8988T (cell line): ENCODE data around the gene MYADM.
"Not testable (repeated sequence)": the region's sequence is repeated elsewhere in the genome, so short reads cannot be mapped to it uniquely, and the experiment has no call there.

ENCODE experiments used
- DNase-seq: peaks from one replicate; pipeline ENCODE4 v3.0.0; 2011

MYADM gene, protein sequence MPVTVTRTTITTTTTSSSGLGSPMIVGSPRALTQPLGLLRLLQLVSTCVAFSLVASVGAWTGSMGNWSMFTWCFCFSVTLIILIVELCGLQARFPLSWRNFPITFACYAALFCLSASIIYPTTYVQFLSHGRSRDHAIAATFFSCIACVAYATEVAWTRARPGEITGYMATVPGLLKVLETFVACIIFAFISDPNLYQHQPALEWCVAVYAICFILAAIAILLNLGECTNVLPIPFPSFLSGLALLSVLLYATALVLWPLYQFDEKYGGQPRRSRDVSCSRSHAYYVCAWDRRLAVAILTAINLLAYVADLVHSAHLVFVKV

GRCh38 chr19:53867225-53868090, at the start of gene MYADM:
Gene MYADM (plus strand): TSS chr19:53867883. CDS start chr19:53873530, 5,647 bp downstream.
- DNase-seq, result peak; percentile 84

DNA sequence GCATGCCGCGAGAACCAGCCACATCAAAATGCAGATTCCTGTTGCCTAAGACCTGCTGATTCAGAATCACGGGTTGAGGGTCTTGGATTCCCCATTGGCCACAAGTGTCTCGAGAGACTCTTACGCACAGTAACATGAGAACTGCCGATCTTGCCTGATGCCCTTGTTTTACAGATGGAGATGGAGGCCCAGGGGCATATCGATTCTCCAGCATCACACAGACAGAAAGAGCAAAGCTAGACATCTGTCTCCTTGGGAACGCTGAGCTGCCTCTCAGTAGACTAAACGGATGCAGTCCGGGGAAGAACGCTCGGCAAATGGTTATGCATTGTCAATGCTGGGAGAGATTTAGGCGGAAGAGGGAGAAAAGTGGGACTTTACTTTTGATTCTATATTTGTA, 48.9 kb upstream of the MYADM start:
- no peak for DNase-seq

DNA sequence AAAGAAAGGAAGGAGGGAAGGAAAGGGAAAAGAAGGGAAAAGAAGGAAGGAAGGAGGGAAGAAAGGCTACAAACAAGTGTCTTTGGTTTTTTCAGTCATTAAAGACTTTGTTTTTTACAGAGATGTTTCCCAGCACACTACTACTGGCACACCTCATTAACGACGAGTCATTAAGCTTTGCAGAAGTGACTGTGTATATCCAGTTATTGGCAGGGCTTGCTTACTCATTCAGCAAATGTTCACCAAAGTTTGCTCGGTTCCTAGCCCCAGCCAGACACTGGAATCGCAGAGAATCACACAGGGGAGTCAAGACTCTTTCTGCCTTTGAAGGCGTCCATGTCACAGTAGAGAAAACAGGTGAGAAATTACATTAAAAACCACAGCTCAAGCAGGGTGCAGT, 47.8 kb upstream of the MYADM start:
- no peak for DNase-seq

DNA sequence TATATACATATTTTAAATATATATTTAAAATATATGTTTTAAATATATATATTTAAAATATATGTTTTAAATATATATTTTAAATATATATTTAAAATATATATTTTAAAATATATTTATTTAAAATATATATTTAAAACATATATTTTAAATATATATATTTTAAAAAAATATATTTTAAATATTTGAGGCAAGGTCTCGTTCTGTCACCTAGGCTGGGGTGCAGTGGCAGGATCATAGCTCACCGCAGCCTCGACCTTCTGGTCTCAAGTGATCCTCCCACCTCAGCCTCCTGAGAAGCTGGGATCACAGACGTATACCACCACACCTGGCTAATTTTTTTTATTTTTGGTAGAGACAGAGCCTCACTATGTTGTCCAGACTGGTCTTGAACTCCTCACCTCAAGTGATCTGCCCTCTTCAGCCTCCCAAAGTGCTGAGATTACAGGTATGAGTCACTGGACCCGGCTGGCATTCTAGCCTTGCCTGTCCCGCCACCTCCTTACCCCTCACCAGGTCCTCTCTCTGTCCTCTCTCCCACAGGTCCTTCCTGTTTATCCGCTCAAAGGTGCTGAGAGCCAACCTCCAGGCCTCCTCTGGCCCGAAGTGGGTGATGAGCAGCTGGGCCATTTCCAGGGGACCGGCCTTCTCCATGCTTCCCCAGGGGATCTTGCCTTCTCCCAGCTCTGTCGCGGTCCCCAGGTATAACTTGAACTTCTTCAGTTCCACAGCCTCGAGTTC, 44.1 kb upstream of the MYADM start:
- no peak for DNase-seq

- no peak for DNase-seq
Observed at GRCh38 chr19:53824134-53824611, 43.5 kb upstream of the MYADM start, which contains the start of gene NLRP12. Gene NLRP12 (minus strand): TSS chr19:53824314. CDS start chr19:53824174, 140 bp downstream.

- DNase-seq, result no peak
Observed at GRCh38 chr19:53826876-53827275, 40.8 kb upstream of the MYADM start.

GRCh38 chr19:53828531-53828930, 39.2 kb upstream of the MYADM start:
- DNase-seq, result no peak

DNA sequence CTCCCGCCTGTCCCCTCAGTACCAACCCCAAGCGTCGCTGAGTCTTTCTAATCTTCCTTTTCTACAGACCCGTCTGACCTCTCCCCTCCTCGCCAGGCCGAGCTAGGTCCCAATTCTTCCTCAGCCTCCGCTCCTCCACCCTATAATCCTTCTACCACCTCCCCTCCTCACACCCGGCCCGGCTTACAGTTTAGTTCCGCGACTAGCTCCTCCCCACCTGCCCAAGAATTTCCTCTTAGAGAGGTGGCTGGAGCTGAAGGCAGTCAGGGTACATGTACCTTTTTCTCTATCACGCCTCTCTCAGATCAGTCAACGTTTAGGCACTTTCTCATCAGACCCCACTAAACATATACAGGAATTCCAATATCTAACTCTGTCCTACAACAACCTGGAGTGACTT, 34.8 kb upstream of the MYADM start:
- not testable (repeated sequence) for DNase-seq

DNA sequence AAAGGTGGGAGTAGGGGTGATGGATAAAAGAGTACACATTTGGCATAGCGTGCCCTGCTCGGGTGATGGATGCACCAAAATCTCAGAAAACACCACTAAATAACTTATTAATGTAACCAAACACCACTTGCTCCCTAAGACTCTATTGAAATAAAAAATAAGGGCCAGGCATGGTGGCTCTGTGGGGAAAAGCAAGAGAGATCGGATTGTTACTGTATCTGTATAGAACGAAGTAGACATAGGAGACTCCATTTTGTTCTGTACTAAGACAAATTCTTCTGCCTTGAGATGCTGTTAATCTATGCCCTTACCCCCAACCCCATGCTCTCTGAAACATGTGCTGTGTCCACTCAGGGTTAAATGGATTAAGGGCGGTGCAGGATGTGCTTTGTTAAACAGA, 29.2 kb upstream of the MYADM start:
- DNase-seq, result not testable (repeated sequence)

- DNase-seq, result not testable (repeated sequence)
Observed at GRCh38 chr19:53840241-53840640, 27.4 kb upstream of the MYADM start.

- DNase-seq, result not testable (repeated sequence)
Observed at GRCh38 chr19:53840914-53841313, 26.8 kb upstream of the MYADM start.

DNA sequence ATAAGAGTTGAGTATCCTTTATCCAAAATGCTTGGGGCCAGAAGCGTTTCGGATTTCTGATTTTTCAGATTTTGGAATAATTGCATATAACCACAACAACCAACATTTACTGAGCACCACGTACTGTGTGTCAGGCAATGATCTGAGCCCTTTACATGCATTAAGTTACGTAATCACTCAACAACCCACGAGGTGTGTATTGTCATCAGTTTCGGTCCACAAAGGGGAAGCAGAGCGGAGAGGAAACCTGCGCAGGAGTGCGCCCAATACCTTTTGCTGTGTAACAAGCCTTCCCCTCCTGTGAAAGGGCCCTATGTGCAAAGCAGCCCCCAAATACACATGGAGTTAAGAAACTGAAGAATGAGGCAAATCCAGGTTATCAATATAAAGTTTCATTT, 22.8 kb upstream of the MYADM start:
- DNase-seq, result no peak

GRCh38 chr19:53847555-53847954, 20.1 kb upstream of the MYADM start:
- no peak for DNase-seq

- DNase-seq, result no peak
Observed at GRCh38 chr19:53849237-53849676, 18.4 kb upstream of the MYADM start.

DNA sequence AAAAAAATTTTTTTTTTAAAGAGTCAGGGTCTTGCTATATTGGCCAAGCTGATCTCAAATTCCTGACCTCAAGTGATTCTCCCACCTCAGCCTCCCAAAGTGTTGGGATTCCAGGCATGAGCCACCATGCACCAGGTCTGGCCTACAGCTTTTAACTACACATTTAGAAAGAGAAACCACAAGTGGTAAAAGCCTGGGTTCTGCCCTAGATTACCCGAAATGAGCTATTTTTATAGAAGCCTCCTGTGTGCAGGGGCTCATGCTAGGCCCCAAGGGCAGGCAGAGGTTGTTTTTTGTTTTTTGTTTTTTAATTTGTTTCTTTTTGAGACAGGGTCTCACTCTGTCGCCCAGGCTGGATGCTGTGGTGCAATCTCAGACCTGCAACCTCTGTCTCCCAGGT, 14.0 kb upstream of the MYADM start:
- DNase-seq, result no peak

DNA sequence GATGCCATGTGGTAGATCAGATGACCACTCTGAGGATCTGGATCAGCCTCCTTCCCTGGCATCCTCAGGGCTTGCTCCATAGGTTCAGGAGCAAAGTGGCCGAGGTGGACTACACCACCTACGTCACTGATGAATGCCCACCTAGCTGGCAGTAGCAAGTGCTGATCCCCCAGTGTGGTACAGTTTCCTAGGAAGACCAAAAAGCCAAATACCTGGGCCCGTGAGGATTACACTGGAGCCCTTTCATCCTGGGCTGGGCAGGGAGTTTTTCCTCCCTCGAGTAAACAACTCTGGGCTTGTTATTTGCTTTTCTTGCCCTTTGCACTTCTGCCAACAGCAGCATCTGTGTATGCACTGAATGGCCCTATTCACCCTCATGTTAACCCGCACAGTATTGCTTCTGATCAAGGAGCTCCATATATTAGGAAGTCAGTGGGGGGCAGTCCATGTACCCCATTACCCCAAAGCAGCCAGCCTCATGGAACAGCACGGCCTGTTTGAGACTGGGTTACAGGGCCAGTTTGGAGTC, 3.3 kb upstream of the MYADM start:
- no peak for DNase-seq

- DNase-seq, result no peak
Observed at GRCh38 chr19:53865523-53865917, 2.2 kb upstream of the MYADM start.

DNA sequence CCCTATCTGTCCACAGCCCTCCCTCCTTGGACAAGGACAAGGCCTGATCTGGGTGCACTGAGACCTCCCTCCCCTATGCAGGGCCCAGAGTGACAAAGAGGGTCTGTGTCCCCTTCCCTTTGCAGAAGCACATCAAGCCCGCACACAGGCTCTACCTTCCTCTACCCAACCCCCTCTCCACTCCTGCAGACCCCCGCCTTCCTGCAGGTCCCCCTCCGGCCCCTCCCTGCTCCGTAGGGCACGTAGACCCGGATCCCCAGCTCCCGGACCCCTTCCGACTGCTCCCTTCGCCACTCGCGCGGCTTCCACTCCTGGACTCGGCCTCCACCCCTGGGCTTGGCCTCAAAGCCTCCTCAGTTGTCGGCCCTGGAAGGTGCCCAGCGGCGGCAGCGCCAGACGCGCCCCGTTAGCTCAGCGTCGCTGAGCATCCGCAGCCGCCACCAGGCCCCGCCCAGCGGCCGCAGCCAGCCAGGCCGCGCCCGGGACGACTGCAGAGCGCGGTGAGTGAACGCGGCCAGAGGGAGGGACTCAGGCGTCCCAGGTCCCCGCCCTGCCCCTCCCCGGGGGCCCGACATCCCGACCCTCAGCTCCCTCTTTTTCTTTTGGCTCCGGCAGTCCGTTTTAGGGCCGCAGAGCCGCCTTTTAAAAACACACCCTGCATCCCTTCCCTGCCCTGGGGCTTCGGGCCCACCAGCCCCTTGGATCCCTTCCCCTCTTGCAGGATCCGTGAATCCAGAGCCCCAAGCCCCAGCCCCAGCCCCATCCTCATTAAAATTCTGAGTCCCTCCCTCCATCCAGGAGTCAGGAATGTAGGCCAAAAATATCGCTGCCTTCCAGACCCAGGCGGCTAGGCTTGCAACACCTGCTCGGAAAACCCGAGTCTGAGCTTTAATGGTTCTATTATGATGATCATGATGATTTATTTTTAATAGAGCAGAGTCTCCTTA, 1.5 kb upstream of the MYADM start:
- peak; percentile 70 for DNase-seq

DNA sequence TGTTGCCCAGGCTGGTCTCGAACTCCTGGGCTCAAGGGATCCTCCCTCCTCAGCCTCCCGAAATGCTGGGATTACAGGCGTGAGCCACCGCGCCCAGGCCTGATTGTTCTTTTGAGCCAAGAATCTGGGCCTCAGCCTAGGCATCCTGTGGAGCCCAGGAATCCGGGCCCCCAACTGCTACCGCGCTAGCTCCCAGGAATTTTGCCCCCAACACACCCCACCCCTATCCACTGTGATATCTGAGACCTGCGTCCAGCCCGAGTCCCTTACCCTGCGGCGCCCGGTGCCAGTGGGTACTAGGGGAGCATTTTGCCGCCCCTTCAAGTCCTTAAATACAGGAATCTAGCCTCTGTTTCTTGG, 838 bp upstream of the MYADM start:
- no peak for DNase-seq

DNA sequence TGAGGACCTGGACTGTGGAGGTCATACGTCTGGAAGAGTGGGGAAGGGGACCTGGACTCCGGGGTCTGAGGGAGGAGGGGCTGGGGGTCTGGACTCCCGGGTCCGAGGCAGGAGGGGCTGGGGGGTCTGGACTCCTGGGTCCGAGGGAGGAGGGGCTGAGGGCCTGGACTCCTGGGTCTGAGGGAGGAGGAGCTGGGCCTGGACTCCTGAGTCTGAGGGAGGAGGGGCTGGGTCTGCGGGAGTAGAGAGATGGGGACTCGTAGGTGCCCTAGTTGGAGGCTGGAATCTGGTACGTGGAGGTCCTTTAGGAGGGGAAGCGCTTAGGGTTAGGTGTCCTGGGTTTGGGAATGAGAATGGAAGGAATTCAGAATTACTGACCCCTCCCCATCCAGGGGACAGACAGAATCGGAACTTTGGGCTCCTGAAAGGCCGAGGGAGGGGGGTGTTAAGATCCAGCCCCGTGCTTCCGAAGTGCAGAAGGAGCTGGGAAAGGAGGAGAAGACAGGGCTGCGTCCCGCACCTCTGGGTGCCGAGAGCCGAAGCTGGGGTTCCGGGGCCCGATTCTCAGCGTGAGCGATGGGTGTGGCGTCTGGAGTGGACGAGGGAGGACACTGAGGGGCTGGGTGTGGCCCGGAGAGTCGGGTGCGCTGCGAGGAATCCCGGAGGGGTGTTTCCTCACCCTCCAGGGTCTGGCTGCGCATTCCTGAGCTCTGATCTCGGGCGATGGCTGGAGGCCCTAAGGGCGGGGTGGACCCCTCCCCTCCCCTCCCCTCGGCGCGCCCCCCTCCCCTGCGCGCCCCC, 608 bp downstream of the MYADM start:
- peak; percentile 58 for DNase-seq
